A549 (cell line): Measurements from ENCODE around the gene DSTN. TPM values are rescaled to one million over a fixed set of nuclear protein-coding genes. Genes with fewer than 3 reads are reported as not detected.

ENCODE experiments used
- ATAC-seq, 2 experiments: fragments of 200-7000 bp in 1 of 2; fragments of >200 bp in 1 of 2; cut with Nextera tagmentation in 1 of 2; cut with Tn5 transposase in 1 of 2; 3 replicates each; pipeline versions ENCODE4 v1.8.0 to v1.9.1; 2018 to 2020; ENCODE audit warnings: mild to moderate bottlenecking in 1 of 2, moderate library complexity in 1 of 2
- CTCF ChIA-PET: fragments of 300-600 bp; sonication (Branson Sonifier 250); formaldehyde crosslinking; extraction: SDS; loops from one replicate; lab custom pipeline; 2021; ENCODE audit warnings: antibody characterized with exemption, inconsistent platforms; lab: Yijun Ruan, JAX
- POLR2A ChIA-PET: fragments of 350-600 bp; formaldehyde crosslinking; extraction: SDS; loops from one replicate; lab custom pipeline; 2021; ENCODE audit warnings: antibody characterized with exemption, inconsistent platforms; lab: Yijun Ruan, JAX
- DNase-seq, 2 experiments: peaks; one replicate each; pipeline versions ENCODE4 v3.0.0 to v3.0.0-alpha.2; 2011 to 2016; ENCODE audit warnings: low read depth in 1 of 2, low spot score in 1 of 2
- FAIRE-seq: peaks from 2 replicates; lab custom pipeline; 2011; peaks lifted over from hg19 to GRCh38; lab: Jason Lieb, UNC
- H3K27ac ChIP-seq, 2 experiments: fragments of >200 bp; sonication (Bioruptor Twin); formaldehyde crosslinking; 3 replicates each; pipeline ENCODE4 v1.5.1; 2016 to 2017
- H3K4me1 ChIP-seq: fragments of >200 bp; sonication (Bioruptor Twin); formaldehyde crosslinking; 3 replicates; pipeline ENCODE4 v1.6.1; 2016
- H3K4me2 ChIP-seq: fragments of >200 bp; sonication (Bioruptor Twin); formaldehyde crosslinking; 3 replicates; pipeline ENCODE4 v1.6.1; 2016
- H3K4me3 ChIP-seq: fragments of >200 bp; sonication (Bioruptor Twin); formaldehyde crosslinking; 3 replicates; pipeline ENCODE4 v1.5.1; 2016
- H3K9me3 ChIP-seq: fragments of >200 bp; sonication (Bioruptor Twin); formaldehyde crosslinking; 3 replicates; pipeline ENCODE4 v1.6.1; 2016
- CHD2 ChIP-seq: fragments of 150-350 bp; IDR thresholded peaks from 2 replicates; pipeline ENCODE4 v1.6.1; 2014; ENCODE audit warnings: low read length; ENCODE audit not compliant: partially characterized antibody
- FOSB ChIP-seq: fragments of 250-450 bp; sonication (Bioruptor Pico); IDR thresholded peaks from 2 replicates; pipeline ENCODE4 v1.5.0; 2020; ENCODE audit warnings: mild to moderate bottlenecking, moderate library complexity
- FOXS1 ChIP-seq: fragments of 250-450 bp; sonication (Bioruptor Pico); IDR thresholded peaks from 2 replicates; pipeline ENCODE4 v1.5.0; 2020; ENCODE audit warnings: mild to moderate bottlenecking, moderate library complexity
- HEYL ChIP-seq: fragments of 250-450 bp; sonication (Bioruptor Pico); IDR thresholded peaks from 2 replicates; pipeline ENCODE4 v1.8.0; 2021; ENCODE audit warnings: mild to moderate bottlenecking, moderate library complexity
- HMGXB4 ChIP-seq: fragments of 250-450 bp; sonication (Bioruptor Pico); IDR thresholded peaks from 2 replicates; pipeline ENCODE4 v1.5.0; 2021; ENCODE audit warnings: mild to moderate bottlenecking, moderate library complexity, borderline replicate concordance
- HOXB5 ChIP-seq: fragments of 250-450 bp; sonication (Bioruptor Pico); IDR thresholded peaks from 2 replicates; pipeline ENCODE4 v1.5.0; 2020; ENCODE audit warnings: mild to moderate bottlenecking, moderate library complexity
- JUNB ChIP-seq: fragments of >200 bp; sonication (Bioruptor Twin); formaldehyde crosslinking; IDR thresholded peaks from 2 replicates; pipeline ENCODE4 v1.6.1; 2016
- MAFK ChIP-seq: fragments of 450-650 bp; IDR thresholded peaks from 2 replicates; pipeline ENCODE4 v1.6.1; 2014; ENCODE audit not compliant: partially characterized antibody
- MAZ ChIP-seq: fragments of 150-350 bp; IDR thresholded peaks from 2 replicates; pipeline ENCODE4 v1.6.1; 2014; ENCODE audit warnings: antibody characterized with exemption, low read depth, low read length, borderline replicate concordance
- NPAS2 ChIP-seq: fragments of 250-450 bp; sonication (Bioruptor Pico); IDR thresholded peaks from 2 replicates; pipeline ENCODE4 v1.8.0; 2022; ENCODE audit warnings: mild to moderate bottlenecking, moderate library complexity, borderline replicate concordance
- NR3C1 ChIP-seq: fragments of >200 bp; sonication (Bioruptor Twin); formaldehyde crosslinking; IDR thresholded peaks from 3 replicates; pipeline ENCODE4 v1.6.1; 2017
- PHF8 ChIP-seq: fragments of 200-600 bp; sonication (generic); IDR thresholded peaks from 2 replicates; pipeline ENCODE4 v1.6.1; 2016; ENCODE audit warnings: low read depth, mild to moderate bottlenecking, antibody characterized with exemption, moderate library complexity, borderline replicate concordance
- POLR2AphosphoS2 ChIP-seq: conservative IDR thresholded peaks from 2 replicates; pipeline ENCODE4 v1.6.1; 2012; ENCODE audit warnings: low read length, improper control_type of control experiment, inconsistent platforms
- RAD21 ChIP-seq, 2 experiments: fragments of >200 bp in 1 of 2; sonication (Bioruptor Twin) in 1 of 2; formaldehyde crosslinking in 1 of 2; IDR thresholded peaks in 1 of 2; conservative IDR thresholded peaks in 1 of 2; 2 replicates in 1 of 2; 3 replicates in 1 of 2; pipeline ENCODE4 v1.6.1; 2012 to 2018; ENCODE audit warnings: inconsistent platforms in 1 of 2
- RCOR1 ChIP-seq: fragments of 150-350 bp; IDR thresholded peaks from 2 replicates; pipeline ENCODE4 v1.6.1; 2014; ENCODE audit warnings: antibody characterized with exemption, low read length, low read depth
- REST ChIP-seq: fragments of 200-600 bp; sonication (generic); IDR thresholded peaks from 2 replicates; pipeline ENCODE4 v1.6.1; 2016; ENCODE audit warnings: antibody characterized with exemption, mild to moderate bottlenecking, moderate library complexity
- RFX5 ChIP-seq: fragments of 450-650 bp; IDR thresholded peaks from 2 replicates; pipeline ENCODE4 v1.7.1; 2014; ENCODE audit warnings: antibody characterized with exemption, mild to moderate bottlenecking, moderate library complexity
- RNF2 ChIP-seq: fragments of 200-600 bp; sonication (generic); IDR thresholded peaks from 2 replicates; pipeline ENCODE4 v1.6.1; 2016; ENCODE audit warnings: low read depth, mild to moderate bottlenecking, antibody characterized with exemption, moderate library complexity, borderline replicate concordance
- SREBF2 ChIP-seq: fragments of 450-650 bp; IDR thresholded peaks from 2 replicates; pipeline ENCODE4 v1.6.1; 2014; ENCODE audit warnings: mild to moderate bottlenecking, moderate library complexity
- ZFP36 ChIP-seq: fragments of 450-650 bp; IDR thresholded peaks from 2 replicates; pipeline ENCODE4 v1.6.1; 2014; ENCODE audit warnings: borderline replicate concordance; ENCODE audit not compliant: partially characterized antibody
- WGBS: methylation state at CpG from one replicate; pipeline ENCODE4 v1.1.6; 2017; ENCODE audit errors: missing lambda C conversion rate; 5-methylcytosine and 5-hydroxymethylcytosine counted together
- polyA plus RNA-seq, 4 experiments: library from polyadenylated mRNA; depleted of rRNA in 3 of 4; stranded (reverse); fragments of >200 nt; fragmentation: RNase III in 1 of 4; extraction: RNeasy Plus Mini Kit Qiagen cat#74134 plus additional on column Dnase treatment in 1 of 4; gene quantifications; 2 replicates in 3 of 4; 3 replicates in 1 of 4; pipeline ENCODE4 v1.2.3, GENCODE V29; 2011 to 2017
- TF ChIP-seq, protein P1 (sequence below): fragments of 450-650 bp; IDR thresholded peaks from 2 replicates; pipeline ENCODE4 v1.6.1; 2014; ENCODE audit warnings: antibody characterized with exemption
- TF ChIP-seq, protein P2 (sequence below): fragments of 150-350 bp; IDR thresholded peaks from 2 replicates; pipeline ENCODE4 v1.6.1; 2014; ENCODE audit warnings: low read depth, mild to moderate bottlenecking, low read length

DSTN gene
- polyA plus RNA-seq, 2 of the 4 experiments (the other 2 are of a cell fraction), result 544 to 1,131 TPM

- TF ChIP-seq RAD21 (conservative IDR thresholded peaks at IDR 0.05 in 1 of 2, IDR thresholded peaks at IDR 0.05 in 1 of 2), result no peak
- no peak for TF ChIP-seq CHD2
- no peak for TF ChIP-seq RNF2
- TF ChIP-seq, protein P1, sequence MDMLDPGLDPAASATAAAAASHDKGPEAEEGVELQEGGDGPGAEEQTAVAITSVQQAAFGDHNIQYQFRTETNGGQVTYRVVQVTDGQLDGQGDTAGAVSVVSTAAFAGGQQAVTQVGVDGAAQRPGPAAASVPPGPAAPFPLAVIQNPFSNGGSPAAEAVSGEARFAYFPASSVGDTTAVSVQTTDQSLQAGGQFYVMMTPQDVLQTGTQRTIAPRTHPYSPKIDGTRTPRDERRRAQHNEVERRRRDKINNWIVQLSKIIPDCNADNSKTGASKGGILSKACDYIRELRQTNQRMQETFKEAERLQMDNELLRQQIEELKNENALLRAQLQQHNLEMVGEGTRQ, result no peak
- no peak for TF ChIP-seq PHF8
- TF ChIP-seq RFX5, result no peak
- TF ChIP-seq HMGXB4 (CRISPR knock-in tag), result no peak
- TF ChIP-seq RCOR1, result no peak
- no peak for TF ChIP-seq NR3C1
- TF ChIP-seq ZFP36, result no peak
- TF ChIP-seq REST, result no peak
- no peak for TF ChIP-seq JUNB
- no peak for TF ChIP-seq HOXB5 (CRISPR knock-in tag)
- TF ChIP-seq, protein P2, sequence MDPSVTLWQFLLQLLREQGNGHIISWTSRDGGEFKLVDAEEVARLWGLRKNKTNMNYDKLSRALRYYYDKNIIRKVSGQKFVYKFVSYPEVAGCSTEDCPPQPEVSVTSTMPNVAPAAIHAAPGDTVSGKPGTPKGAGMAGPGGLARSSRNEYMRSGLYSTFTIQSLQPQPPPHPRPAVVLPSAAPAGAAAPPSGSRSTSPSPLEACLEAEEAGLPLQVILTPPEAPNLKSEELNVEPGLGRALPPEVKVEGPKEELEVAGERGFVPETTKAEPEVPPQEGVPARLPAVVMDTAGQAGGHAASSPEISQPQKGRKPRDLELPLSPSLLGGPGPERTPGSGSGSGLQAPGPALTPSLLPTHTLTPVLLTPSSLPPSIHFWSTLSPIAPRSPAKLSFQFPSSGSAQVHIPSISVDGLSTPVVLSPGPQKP, result no peak
- TF ChIP-seq FOSB (CRISPR knock-in tag), result no peak
- TF ChIP-seq NPAS2 (CRISPR knock-in tag), result no peak
- no peak for ATAC-seq
- H3K4me1 ChIP-seq, result no peaks in the 10 kb centered on the region
- no peak for FAIRE-seq
- H3K4me3 ChIP-seq, result no peak overlapping the region
- ChIA-PET POLR2A (no interaction called here), CTCF (interaction anchor here (0.6 to 20.6 kb wide), 11 partner anchors 9 to 1046 kb away, joined by 3 to 501 read pairs (median 3); partner anchors contain the start of genes BFSP1 and DSTN)
- DNase-seq, result no peak
- H3K27ac ChIP-seq, result no peak overlapping the region
- no peaks in the 10 kb centered on the region for H3K9me3 ChIP-seq
- WGBS, result 87% methylated on average over 9 of the region's 9 CpGs
- no peak overlapping the region for H3K4me2 ChIP-seq
These were observed 53.1 kb downstream of the DSTN start for GRCh38 chr20:17622851-17623508.

- TF ChIP-seq MAFK (no peak), JUNB (no peak), SREBF2 (no peak), RAD21 (conservative IDR thresholded peaks at IDR 0.05 in 1 of 2, IDR thresholded peaks at IDR 0.05 in 1 of 2) (no peak), POLR2AphosphoS2 (no peak), MAZ (no peak), NPAS2 (CRISPR knock-in tag) (no peak), FOXS1 (no peak), HEYL (no peak), FOSB (CRISPR knock-in tag) (no peak), REST (no peak)
- TF ChIP-seq, protein P1, result no peak
- DNase-seq (no peak), ATAC-seq (no peak), FAIRE-seq (no peak)
- CTCF ChIA-PET, result interaction anchor here (0.7 to 20.6 kb wide), 7 partner anchors 5 to 315 kb away, joined by 3 to 501 read pairs (median 172); partner anchors contain the start of genes BFSP1 and RRBP1
- Histone ChIP-seq H3K4me2 (no peak overlapping the region), H3K4me1 (no peaks in the 10 kb centered on the region), H3K27ac (no peak overlapping the region), H3K9me3 (no peaks in the 10 kb centered on the region), H3K4me3 (no peak overlapping the region)
- POLR2A ChIA-PET, result no interaction called here
- WGBS, result 96% methylated on average over 12 of the region's 12 CpGs
These were observed 54.2 kb downstream of the DSTN start for GRCh38 chr20:17624070-17624469.
